DMS53 (cell line): Measurements from ENCODE around the gene COX5B.
A peak's percentile ranks its signal among the peaks of the same experiment; 100 is the strongest.
"Not testable (repeated sequence)": the region's sequence is repeated elsewhere in the genome, so short reads cannot be mapped to it uniquely, and the experiment has no call there.

Experiments
- DNase-seq: peaks from one replicate; lab custom pipeline; 2025; lab: John Stamatoyannopoulos, UW

The COX5B gene, protein sequence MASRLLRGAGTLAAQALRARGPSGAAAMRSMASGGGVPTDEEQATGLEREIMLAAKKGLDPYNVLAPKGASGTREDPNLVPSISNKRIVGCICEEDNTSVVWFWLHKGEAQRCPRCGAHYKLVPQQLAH

DNA sequence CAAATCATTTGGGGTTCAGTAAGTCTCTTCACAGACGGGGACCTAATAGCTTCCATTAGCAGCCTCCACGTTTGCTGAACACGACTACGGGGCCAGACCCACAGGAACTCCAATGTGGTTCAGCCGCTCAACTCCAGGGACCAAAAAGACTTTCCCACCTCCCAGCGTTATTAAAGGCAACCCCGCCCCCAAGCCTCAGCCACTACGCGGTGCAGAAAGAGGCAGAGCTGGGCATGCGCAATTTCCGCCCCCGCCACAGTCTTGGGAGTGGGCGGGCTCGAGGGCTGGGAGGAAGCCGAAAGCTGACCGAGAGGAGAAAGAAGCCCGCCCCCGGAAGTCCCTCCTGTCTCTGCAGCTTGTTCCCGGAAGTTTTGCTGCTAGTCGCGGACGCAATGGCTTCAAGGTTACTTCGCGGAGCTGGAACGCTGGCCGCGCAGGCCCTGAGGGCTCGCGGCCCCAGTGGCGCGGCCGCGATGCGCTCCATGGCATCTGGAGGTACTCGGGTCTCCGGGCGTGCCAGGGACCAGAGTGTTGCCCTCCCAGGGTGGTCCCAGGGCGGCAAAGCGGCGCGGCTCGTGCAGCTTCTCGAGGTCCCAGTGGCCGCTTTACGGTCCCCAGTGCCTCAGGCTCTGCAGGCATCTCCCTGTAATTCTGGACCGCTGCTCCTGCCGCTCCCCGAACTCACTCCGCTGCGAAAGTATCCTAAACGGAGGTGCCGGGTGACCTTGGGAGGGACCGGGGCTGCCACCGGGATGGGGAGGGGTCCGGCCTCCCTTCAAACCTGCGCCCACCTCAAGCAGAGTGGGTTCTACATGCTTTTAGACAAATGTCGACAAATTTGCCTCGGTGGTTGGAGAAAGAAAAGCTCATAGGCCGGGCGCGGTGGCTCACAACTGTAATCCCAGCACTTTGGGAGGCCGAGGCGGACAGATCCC is at the start of gene COX5B:
Gene COX5B, plus strand, starts transcription at position 368 of the 935 bp plus-strand sequence. Its CDS starts 25 bp downstream, at position 393.
- DNase-seq = peak; percentile 100

DNA sequence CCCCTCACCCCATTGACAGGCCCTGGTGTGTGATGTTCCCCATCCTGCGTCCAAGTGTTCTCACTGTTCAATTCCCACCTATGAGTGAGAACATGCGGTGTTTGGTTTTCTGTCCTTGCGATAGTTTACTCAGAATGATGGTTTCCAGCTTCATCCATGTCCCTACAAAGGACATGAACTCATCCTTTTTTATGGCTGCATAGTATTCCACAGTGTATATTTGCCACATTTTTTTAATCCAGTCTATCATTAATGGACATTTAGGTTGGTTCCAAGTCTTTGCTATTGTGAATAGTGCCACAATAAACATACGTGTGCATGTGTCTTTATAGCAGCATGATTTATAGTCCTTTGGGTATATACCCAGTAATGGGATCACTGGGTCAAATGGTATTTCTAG is 49.7 kb upstream of the COX5B start:
- not testable (repeated sequence) for DNase-seq

DNA sequence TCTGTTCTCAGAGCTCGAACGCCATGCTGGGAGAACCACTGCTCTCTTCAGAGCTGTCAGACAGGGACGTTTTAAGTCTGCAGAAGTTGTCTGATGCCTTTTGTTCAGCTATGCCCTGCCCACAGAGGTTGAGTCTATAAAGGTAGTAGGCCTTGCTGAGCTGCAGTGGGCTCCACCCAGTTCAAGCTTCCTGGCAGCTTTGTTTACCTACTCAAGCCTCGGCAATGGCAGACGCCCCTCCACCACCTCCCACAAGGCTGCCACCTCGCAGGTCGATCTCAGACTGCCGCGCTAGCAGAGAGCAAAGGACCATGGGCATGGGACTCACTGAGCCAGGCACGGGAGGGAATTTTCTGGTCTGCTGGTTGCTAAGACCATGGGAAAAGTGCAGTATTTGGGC is 44.3 kb upstream of the COX5B start:
- not testable (repeated sequence) for DNase-seq

DNA sequence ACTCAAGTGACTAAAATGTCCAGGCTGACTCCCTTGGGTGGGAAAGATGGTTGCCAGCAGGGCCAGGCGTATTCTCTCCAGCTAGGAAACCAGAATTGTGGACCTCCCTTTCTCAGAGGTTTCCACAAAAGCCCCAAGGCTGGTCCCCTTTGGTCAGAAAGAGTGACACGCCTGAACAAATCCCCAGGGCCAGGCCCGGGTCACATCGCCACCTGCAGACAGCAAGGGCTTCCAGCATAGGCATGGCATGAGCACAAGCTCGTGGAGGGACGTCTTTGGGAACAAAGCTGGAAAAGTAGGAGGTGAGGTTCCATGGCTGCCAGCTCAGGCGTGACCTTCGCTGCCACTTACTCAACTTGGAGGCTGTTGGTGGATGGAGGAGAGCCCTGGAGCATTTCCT is 40.8 kb upstream of the COX5B start:
- DNase-seq = not testable (repeated sequence)

DNA sequence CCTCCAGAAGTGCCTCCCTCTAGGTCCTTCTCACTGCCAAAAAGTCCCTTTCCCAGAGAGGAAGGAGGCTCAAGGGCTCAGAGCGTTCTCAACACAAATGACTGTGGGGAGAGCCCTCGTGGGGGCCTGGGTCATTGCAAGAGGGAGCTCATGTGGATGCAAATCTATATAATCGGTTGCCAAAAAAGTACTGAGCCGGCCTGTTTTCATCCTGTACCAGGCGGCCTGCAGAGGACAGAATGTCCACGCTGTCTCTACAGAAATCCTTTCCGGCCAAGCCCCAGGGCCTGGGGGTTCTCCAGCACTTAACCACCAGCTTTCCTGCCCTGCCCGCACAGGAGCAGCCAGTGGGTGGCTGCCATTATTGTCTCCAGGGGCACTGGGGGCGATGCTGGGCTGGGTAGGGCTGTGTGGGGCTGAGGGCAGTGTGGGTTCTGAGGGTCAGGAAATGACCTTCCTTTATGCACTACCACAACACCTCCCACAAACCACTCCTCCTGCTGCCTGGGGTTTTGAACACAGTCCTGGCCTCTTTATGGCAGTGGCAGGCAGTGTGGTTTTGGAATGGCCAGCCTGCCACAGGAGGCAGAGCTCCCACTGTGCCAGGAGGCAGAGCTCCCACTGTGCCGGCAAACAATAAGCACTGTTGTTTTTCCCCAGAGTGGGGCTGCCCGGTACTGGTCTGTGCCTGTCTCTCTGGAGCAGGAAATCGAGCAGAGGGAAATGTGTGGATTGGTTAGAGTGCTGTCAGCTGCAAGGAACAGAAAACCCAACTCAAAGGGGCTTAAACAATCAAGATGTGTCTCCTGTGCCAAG is 40.1 kb upstream of the COX5B start:
- not testable (repeated sequence) for DNase-seq

DNA sequence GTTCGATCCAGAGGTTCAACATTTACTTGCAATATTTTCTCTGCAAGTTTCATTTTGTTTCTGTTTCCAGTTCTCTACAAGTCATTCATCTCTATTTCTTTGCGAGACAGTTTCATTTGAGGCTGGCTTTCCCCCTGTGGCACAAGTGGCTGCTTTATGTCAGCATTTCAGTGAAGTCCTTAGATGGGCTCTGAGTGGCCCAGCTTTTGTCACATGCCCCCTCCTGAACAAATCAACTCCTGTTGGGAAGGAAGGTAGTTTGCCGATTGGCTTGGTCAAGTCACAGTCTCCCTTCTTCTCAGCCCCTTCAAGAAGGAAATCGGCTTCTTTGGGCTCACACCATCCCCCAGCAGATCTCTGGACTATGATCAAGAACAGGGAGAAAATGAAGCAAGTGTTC is 37.1 kb upstream of the COX5B start:
- DNase-seq = not testable (repeated sequence)

DNA sequence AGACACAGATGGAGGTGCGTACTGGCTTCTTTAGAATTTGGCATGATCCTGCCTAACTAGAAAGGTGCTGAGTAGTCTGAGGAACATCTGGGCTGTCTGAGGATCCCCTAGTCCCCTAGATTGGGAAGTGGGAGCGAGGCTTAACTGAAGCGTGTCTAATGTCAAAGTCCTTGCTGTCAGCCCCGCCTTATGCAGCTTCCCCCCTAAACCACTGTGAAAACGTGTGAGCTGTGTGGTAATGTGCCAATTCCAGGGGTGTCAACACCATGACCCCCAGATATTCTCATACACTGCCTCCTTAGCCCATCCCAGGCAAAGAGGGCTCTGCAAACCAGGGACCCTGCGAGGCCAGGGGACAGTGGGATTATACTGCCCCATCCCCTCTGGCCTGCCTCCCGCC is 34.0 kb upstream of the COX5B start:
- DNase-seq = not testable (repeated sequence)

DNA sequence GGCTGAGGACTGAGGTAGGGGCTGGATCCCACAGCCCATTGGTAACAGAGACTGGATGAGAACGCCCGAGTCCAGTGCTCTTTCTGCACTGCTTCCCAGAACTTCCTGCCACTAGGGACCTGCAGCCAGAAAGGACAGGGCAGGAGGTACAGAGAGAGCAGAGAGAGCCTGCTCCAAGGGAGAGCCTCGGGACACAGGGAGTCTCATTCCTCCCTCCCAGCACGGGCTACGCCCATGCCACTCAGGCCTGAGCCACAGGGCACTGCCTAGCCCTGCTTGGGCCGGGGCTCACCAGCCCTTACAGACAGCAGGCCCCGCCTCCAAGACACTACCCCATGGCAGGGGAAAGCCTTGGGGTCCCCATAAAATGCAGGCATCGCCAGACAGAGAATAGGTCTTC is 30.1 kb upstream of the COX5B start:
- not testable (repeated sequence) for DNase-seq

DNA sequence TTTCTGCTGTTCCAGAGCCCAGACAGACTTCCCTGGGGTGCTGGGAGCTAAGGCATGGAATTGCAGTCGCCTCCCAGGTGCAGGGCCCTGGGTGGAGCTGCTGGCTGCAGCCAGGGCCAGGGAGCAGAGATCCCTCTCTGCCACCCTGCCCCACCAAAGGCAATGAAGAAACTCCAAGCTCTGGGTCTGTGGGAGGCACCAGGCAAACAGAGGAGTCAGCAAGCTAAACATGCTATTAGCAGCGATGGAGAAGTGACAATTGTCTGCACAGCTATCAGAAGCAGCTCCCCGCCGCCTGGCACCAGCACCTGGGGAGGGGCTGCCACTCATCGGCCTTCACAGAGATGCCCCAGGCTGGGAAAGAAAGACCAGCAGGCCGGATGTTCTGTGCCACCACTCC is 28.0 kb upstream of the COX5B start:
- DNase-seq = no peak

DNA sequence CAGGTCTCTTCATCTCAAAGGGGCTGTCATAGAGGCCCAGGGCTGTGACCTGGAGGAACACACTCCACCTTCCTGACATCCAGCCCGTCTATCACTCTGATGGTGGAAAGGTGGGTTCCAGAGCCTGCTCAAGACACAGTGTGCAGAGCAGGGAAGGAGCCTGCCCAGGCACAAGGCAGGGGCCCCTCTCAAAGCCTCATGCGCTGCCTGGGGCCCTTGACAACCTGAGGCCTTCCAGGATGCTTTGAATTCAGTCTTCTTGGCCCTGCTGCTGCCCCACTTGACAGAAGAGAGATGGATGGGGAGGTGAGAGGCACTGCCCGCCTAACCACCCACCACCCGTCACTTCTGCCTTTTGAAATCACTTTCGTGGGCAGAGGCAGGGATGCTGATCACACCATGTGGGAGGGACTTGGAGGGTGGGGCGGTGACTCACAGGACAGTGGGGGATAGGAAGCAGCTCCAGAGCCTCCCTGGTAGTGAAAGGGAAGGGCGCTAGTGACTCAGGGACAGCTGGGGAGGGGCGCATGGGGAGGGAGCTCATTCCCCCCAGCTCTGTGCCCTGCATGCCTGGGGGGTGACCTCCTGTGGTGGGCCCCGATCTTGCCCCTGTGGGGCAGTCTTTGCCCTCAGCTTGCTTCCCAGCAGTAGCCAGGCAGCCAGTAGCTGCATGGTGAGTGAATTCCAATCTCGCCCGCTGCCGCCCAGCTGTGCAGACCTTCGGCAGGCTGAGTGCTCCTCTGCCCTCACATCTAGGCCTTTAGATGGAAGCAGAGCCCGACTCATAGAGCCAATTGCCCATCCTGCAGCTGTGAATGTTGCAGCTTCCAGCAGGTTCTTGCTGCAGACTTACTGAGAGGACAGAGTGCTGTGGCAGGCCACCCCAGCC is 26.7 kb upstream of the COX5B start:
- not testable (repeated sequence) for DNase-seq

DNA sequence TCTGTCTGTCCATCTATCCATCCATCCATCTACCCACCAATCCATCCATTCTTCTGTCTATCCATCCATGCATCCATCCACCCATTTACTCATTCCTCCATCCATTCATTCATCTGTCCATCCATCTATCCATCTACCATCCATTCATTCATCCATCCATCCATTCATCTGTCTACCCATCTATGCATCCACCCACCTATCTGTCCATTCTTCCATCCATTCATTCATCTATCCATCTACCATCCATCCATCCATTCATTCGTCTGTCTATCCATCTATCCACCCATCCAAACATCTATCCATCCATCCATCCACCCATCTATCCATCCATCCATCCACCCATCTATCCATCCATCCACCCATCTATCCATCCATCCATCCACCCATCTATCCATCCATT is 25.4 kb upstream of the COX5B start:
- DNase-seq = not testable (repeated sequence)

DNA sequence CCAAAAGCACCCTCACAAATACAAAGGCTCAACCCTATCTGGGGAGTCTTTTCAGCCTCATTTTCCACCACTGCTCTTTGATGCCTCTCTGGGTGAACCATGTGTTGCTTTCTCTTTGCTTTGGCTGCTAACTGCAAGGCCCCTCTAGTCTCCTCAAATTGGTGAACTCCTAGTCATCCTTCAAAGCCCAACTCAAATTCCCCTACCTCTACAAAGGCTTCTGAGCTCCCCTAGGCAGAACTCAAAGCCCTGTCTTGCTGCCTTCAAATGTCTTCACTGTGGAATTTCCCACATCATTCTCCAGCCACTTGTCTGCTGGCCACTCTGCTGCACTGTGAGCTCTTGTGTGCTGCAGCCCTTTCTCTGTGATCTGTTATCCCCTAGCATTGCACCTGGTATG is 22.9 kb upstream of the COX5B start:
- peak; percentile 47 for DNase-seq

DNA sequence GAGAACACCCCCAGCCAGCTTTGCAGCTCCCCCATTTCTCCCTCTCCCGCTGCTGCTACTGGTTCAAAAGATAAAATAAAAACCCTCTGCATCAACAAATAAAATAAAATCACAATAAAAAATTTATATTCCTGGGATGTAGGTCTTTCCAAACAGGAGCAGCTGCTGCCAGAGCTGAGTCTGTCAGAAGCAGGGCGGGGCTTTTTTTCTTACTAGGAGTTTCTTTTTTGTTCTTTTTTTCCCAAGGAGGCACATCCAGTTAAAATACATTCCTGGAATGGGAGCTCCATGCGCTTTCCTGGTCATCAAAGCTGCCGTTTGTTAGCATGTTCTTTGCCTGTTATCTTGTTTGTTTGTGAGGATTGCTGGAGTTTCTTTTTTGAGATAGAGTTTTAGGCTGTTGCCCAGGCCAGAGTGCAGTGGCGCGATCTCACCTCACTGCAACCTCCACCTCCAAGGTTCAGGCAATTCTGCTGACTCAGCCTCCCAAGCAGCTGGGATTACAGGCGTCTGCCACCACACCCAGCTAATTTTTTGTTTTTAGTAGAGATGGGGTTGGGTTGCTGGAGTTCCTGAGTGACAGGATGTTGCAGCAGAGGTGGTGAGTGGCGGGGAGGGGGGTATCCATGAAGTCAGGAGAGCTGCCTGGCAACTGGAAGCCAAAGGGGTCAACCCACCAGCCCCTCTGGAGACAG is 20.4 kb upstream of the COX5B start:
- DNase-seq = not testable (repeated sequence)

DNA sequence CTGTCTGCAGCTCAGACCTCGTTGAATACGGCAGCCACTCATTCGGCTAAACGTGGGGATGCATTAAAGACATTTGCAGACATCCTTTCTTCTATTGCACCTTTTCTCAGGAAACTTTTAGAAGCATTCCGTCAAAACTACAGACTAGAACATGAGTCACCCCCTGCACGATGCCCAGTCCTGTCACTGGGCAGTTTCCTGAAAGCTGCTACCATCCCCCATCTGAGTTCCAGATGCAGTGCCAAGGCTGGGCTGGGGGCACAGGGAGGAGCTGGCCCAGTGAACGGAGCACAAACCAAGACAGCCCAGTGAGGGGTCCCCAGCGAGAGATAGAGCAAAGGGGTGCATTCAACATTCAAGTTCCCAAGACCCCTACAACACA is 19.8 kb upstream of the COX5B start:
- DNase-seq = not testable (repeated sequence)

DNA sequence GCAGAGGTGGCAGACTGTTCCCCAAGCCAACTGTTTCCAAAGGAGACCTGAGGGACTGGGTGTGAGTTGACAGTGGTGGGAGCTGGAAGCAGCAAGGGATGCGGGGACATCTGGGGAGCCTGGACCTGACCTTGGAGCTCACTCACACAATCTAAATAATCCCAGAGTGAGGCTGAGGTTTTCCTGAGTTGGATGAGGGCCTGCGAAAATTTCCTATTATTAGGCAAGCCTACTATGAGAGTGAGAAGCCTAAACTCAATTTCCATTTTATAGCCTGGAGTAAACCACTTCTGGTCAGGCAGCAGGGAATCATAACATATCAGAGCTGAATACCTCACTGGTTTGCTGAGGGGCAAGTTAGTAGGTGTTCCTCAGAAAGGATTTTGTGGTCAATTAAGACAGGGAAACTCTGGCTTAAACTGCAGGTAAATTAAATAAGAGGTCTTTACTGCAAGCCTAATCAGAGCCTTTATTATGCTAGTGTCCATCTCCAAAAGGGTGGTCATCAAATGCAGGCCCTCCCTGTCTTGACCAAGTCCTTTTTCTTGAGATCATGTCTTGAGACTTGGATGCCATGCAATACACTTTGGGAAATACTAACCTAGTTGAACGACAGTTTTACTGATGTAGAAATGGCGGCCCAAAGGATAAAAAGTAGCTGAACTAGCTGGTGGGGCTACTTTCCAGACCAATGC is 1.7 kb upstream of the COX5B start:
- no peak for DNase-seq

DNA sequence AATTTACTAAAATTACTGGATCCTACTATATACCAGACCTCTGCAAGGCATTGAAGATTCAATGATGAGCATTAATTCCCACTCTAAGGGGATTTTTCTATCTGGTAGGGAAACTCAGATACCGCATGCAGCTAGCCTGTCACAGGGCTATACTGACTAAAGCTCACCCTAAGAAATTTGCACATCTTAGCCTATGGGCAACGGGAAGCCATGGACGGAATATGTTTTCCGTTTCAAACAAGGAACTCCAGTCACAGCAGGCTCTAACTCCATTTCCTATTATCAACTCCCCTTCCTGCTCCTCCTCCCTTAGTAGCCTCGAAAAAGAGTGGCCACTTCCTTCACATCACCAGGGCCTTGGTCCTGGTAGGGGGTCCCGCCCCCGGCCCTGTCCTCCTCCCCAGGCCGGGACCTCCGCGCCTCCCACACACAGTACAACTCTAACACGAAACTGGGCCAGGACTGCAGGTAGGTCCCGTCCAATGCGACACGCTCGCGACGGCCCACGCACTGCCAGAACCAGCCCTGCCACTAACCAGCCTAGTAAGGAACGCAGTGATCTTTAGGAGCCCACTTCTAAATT is 659 bp upstream of the COX5B start:
- peak; percentile 86 for DNase-seq

DNA sequence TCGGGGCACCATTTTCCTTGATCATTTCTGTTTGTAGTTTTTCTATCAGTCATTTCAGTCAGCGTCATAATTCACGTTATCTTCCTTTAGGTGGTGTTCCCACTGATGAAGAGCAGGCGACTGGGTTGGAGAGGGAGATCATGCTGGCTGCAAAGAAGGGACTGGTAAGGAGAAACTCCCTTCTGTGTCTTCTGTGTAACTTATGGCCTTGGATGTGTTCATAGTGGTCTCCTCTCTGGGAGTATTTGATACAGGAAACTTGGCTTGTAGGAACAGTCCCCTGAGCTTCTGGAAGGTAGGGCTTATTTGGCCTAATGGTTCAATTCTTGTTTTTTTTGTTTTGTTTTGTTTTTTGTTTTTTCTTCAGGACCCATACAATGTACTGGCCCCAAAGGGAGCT is 1.1 kb downstream of the COX5B start:
- no peak for DNase-seq

DNA sequence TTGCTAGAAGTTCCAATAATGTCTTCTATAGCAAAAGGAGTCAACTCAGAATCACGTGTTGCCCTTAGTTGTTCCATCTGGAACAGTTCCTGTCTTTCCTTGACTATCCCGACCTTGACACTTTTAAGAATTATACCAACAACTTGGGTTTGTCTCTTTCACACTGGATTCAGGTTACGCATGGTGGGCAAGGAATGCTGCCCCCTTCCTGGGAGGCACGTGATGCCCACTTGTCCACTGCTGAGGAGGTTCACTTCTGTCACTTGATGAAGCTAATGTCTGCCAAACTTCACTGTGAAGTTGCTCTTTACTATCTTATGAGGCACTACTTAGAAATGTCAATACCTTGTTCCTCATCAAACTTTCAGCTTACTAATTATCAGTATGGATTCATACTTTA is 5.3 kb downstream of the COX5B start:
- no peak for DNase-seq

DNA sequence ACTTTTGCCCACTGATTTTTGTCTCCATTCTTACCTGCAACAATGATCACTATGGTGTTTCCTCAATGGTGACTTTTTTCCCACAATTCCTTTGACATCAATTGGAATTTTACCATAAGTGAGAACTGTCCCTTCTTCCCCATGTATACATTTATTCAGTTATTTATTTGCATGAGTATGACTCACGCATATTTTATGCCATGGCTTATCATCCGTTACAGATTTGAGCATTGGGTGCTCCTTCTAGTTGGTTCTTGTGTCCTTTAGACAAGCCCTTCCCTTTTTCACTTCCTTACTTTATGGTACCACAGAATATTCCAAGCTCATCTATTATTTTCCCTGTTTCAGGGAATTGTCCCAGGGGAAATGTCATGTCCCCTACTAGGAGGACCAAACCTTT is 7.6 kb downstream of the COX5B start:
- DNase-seq = no peak

DNA sequence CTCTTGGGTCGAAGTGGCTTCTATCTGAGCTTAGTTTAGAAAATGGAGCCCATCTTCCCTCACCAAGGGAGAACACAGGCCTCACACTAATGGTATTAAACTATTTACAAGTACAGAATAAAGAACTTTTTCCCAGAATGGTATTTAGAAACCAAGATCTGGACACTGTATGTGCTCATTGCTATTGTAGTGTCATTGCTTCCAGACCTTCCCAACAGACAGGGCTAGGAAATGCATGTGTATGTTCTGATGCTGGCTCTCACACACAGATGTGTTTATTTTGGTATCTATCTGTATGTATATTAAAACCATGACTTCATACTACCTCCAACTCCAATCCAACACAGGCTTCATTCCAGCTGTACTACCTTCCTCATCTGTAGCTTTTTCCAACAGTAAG is 8.0 kb downstream of the COX5B start:
- no peak for DNase-seq
